Fibroblast of mammary gland (primary cell): ENCODE results near the gene PGAP3.
"Not testable (repeated sequence)": the region's sequence is repeated elsewhere in the genome, so short reads cannot be mapped to it uniquely, and the experiment has no call there.

Source experiments
- DNase-seq: peaks from one replicate; pipeline ENCODE4 v3.0.0-alpha.2; 2010; ENCODE audit warnings: low read depth
- H3K4me3 ChIP-seq: 2 replicates; pipeline ENCODE4 v1.5.1; 2011; ENCODE audit warnings: low read depth, mild to moderate bottlenecking, low read length, moderate library complexity; ENCODE audit not compliant: control insufficient read depth
- TF ChIP-seq, protein P1 (sequence below): conservative IDR thresholded peaks from 2 replicates; pipeline ENCODE4 v1.5.1; 2011; ENCODE audit warnings: low read depth, low read length, inconsistent platforms; ENCODE audit not compliant: control insufficient read depth, insufficient read depth

PGAP3 gene

DNA sequence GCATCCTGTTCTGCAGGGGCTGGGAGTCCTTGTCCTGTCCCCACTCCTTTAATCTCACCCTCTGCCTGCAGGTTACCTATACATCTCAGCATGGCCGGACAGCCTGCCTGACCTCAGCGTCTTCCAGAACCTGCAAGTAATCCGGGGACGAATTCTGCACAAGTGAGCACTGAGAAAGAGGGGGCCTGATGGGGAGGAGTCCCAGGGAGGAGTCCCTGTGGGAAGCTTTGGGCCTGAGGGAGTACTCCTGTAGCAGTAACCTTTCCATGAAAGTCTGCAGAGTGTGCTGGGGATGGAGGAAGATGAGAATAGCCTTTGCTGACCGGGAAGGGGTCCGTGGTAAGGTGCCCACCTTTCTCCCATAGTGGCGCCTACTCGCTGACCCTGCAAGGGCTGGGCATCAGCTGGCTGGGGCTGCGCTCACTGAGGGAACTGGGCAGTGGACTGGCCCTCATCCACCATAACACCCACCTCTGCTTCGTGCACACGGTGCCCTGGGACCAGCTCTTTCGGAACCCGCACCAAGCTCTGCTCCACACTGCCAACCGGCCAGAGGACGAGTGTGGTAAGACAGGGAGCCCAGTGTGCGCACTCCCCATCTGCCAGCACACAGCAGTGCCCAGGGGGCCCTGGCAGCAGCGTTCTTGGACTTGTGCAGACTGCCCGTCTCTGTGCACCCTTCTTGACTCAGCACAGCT lies 27.7 kb upstream of the PGAP3 start:
- TF ChIP-seq, protein P1, sequence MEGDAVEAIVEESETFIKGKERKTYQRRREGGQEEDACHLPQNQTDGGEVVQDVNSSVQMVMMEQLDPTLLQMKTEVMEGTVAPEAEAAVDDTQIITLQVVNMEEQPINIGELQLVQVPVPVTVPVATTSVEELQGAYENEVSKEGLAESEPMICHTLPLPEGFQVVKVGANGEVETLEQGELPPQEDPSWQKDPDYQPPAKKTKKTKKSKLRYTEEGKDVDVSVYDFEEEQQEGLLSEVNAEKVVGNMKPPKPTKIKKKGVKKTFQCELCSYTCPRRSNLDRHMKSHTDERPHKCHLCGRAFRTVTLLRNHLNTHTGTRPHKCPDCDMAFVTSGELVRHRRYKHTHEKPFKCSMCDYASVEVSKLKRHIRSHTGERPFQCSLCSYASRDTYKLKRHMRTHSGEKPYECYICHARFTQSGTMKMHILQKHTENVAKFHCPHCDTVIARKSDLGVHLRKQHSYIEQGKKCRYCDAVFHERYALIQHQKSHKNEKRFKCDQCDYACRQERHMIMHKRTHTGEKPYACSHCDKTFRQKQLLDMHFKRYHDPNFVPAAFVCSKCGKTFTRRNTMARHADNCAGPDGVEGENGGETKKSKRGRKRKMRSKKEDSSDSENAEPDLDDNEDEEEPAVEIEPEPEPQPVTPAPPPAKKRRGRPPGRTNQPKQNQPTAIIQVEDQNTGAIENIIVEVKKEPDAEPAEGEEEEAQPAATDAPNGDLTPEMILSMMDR, result no peak
- DNase-seq, result no peak
- H3K4me3 ChIP-seq, result no peak overlapping the region

DNA sequence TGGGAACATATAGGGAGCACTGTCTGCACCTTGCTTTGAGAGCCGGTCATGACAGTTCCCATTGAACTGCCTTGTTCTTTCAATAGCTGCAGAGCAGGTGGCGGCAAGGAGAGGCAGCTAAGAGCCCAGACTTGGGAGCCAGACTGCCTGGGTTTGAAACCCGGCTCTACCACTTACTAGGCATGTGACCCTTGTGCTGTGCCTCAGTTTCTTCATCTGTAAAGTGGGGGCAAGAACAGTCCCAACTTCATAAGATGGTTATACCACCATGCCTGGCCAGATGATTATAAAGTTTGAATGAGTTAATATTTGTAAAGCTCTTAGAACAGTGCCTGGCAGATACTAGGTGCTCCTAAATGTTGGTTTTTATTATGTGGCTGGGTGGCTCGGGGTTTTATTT lies 26.4 kb upstream of the PGAP3 start:
- no peak overlapping the region for H3K4me3 ChIP-seq
- DNase-seq, result no peak
- TF ChIP-seq, protein P1, result no peak

DNA sequence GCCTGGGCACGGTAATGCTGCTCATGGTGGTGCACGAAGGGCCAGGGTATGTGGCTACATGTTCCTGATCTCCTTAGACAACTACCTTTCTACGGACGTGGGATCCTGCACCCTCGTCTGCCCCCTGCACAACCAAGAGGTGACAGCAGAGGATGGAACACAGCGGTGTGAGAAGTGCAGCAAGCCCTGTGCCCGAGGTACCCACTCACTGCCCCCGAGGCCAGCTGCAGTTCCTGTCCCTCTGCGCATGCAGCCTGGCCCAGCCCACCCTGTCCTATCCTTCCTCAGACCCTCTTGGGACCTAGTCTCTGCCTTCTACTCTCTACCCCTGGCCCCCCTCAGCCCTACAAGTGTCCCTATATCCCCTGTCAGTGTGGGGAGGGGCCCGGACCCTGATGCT lies 24.0 kb upstream of the PGAP3 start:
- DNase-seq, result no peak
- H3K4me3 ChIP-seq, result no peak overlapping the region
- TF ChIP-seq, protein P1, result no peak

DNA sequence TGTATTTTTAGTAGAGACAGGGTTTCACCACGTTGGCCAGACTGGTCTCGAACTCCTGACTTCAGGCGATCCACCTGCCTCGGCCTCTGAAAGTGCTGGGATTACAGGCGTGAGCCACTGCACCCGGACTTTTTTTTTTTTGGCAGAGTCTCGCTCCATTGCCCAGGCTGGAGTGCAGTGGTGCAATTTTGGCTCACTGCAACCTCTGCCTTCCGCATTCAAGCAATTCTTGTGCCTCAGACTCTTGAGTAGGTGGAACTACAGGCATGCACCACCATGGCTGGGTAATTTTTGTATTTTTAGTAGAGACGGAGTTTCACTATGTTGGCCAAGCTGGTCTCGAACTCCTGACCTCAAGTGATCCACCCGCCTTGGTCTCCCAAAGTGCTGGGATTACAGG lies 23.2 kb upstream of the PGAP3 start:
- not testable (repeated sequence) for H3K4me3 ChIP-seq, DNase-seq

DNA sequence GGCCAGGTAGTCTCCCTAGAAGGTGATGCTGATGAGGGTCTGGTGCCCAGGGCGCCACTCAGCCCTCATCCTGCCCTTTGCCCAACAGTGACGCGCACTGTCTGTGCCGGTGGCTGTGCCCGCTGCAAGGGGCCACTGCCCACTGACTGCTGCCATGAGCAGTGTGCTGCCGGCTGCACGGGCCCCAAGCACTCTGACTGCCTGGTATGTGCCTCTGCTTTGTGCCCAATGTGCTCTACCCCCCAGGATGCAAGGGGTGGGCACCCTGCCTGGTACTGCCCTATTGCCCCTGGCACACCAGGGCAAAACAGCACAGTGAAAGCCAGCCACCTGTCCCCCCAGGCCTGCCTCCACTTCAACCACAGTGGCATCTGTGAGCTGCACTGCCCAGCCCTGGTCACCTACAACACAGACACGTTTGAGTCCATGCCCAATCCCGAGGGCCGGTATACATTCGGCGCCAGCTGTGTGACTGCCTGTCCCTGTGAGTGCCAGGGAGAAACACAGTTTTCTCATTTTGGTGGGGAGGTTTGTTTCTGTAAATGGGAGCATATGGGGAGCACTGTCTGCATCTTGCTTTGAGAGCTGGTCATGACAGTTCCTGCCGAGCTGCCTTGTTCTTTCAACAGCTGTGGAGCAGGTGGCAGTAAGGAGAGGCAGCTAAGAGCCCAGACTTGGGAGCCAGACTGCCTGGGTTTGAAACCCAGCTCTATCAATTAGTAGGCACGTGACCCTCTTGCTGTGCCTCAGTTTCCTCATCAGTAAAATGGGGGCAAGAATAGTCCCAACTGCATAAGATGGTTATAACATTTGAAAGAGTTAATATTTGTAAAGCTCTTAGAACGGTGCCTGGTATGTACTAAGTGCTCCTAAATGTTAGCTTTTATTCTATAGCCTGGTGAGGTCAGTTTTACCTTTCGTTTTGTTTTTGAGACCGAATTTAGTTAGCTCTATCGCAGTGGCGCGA lies 22.4 kb upstream of the PGAP3 start:
- no peak for DNase-seq
- no peak overlapping the region for H3K4me3 ChIP-seq
- TF ChIP-seq, protein P1, result no peak

DNA sequence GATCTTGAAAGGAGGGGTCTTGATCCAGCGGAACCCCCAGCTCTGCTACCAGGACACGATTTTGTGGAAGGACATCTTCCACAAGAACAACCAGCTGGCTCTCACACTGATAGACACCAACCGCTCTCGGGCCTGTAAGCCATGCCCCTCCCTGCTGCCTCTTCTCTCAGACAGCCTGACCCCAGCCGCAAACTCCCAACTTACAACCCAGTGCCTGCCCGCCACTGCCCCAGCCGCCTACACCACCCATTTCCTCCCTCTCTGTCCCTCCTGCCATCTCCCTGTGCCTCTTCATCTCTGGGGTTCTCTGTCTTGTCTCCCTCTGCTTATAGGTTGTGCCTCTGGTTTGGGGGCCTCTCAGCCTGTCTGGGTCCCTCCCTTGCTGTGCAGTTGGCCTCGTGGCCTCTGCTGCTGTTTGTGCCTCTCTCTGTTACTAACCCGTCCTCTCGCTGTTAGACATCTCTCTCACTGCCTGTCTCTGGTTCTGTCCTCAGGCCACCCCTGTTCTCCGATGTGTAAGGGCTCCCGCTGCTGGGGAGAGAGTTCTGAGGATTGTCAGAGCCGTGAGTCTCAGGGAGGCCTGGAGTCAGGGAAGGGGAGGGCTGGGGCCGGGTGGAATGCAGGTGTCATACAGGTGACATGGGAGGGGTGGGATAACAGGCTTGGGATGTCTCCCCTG lies 21.6 kb upstream of the PGAP3 start:
- TF ChIP-seq, protein P1, result no peak
- H3K4me3 ChIP-seq, result no peak overlapping the region
- DNase-seq, result no peak

DNA sequence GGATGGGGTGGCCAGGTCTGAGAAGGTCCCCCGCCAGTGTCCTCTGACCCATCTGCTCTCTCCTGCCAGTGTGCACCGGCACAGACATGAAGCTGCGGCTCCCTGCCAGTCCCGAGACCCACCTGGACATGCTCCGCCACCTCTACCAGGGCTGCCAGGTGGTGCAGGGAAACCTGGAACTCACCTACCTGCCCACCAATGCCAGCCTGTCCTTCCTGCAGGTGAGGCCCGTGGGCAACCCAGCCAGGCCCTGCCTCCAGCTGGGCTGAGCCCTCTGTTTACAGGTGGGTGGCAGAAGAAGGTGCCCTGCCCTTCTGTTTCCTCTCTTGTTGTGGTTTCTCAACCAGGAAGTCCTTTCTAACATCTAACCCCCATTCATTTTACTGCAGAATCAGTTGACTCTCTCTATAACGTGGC lies 19.1 kb upstream of the PGAP3 start:
- no peak overlapping the region for H3K4me3 ChIP-seq
- no peak for DNase-seq
- TF ChIP-seq, protein P1, result no peak
